ENCODE measurements around the gene CCDC54. TPM values are rescaled to one million over a fixed set of nuclear protein-coding genes. Genes with fewer than 3 reads are reported as not detected.

Gene CCDC54
- total RNA-seq, 1 experiment from 2014 or later, result not detected

DNA sequence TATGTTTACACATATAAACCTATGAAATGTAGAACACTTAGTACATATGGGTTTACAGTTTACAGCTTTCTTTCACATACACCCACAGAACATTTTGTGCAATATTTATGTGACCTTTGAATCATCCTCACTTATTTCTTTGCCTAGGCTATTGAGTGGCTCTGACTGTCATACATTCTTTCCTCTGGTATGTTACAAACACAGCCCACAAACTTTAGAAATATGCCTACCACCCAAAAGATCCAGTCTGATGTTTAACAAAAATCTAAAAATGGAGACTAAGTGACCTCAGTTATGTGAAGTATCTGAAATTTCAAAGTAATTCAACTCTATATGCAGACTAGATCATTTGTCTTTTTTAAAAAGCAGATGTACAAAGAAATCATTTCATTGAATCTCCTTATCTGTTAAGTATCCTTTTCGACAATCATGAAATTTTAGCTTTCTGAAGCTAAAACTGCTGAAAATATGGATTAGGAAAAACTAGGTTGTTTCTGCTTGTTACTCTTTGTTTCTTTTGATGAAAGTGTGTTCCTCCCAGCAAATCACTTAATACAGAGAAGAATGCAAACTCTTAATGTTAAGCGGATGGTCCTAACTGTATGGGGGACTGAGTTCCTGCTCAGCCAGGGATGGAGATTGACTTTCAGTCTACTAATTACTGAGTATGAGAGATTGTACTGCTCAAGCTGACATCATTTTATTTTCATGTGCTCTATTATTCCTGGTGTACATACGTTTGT, 27.7 kb downstream of the CCDC54 start:
- no peak overlapping the region for H3K27ac Mint-ChIP-seq
- no peaks in the 10 kb centered on the region for H3K27me3 Mint-ChIP-seq (ENCODE audit: low read depth)
- no peak overlapping the region for H3K4me3 Mint-ChIP-seq
- no peak for DNase-seq (ENCODE audit: low spot score)
- H3K9me3 Mint-ChIP-seq, result peaks cover 13% of the 10 kb centered on the region
- CTCF ChIA-PET, result interaction anchor here (1.0 to 1.5 kb wide), 2 partner anchors 16 kb away, joined by 4 to 5 read pairs; no protein-coding TSS in a partner anchor
- no peak for ATAC-seq
- H3K36me3 Mint-ChIP-seq, result peaks cover 11% of the 10 kb centered on the region
- TF ChIP-seq, protein P1, sequence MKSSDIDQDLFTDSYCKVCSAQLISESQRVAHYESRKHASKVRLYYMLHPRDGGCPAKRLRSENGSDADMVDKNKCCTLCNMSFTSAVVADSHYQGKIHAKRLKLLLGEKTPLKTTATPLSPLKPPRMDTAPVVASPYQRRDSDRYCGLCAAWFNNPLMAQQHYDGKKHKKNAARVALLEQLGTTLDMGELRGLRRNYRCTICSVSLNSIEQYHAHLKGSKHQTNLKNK (CRISPR knock-in tag; IDR thresholded peaks at IDR 0.05), result no peak
- TF ChIP-seq NFYB (CRISPR knock-in tag; conservative IDR thresholded peaks at IDR 0.05; ENCODE audit: low read depth), result no peak
- TF ChIP-seq STAT6 (CRISPR knock-in tag; conservative IDR thresholded peaks at IDR 0.05; ENCODE audit: low read depth), result no peak
- TF ChIP-seq RORB (CRISPR knock-in tag; IDR thresholded peaks at IDR 0.05), result no peak
- TF ChIP-seq MAX (CRISPR knock-in tag; IDR thresholded peaks at IDR 0.05), result no peak
- TF ChIP-seq, protein P2, sequence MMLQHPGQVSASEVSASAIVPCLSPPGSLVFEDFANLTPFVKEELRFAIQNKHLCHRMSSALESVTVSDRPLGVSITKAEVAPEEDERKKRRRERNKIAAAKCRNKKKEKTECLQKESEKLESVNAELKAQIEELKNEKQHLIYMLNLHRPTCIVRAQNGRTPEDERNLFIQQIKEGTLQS (CRISPR knock-in tag; conservative IDR thresholded peaks at IDR 0.05), result no peak
- no peak for TF ChIP-seq EMX1 (CRISPR knock-in tag; IDR thresholded peaks at IDR 0.05)
- no peak for TF ChIP-seq TP53 (CRISPR knock-in tag; IDR thresholded peaks at IDR 0.05)
- POLR2A ChIA-PET, result no interaction called here
- no peaks in the 10 kb centered on the region for H3K4me1 Mint-ChIP-seq

GRCh38 chr3:107407355-107407754, 30.1 kb downstream of the CCDC54 start:
- no peak for ATAC-seq
- H3K4me3 Mint-ChIP-seq, result no peak overlapping the region
- no peak for TF ChIP-seq ZNF219 (CRISPR knock-in tag; IDR thresholded peaks at IDR 0.05; ENCODE audit: borderline replicate concordance)
- no peak for TF ChIP-seq HMGA2 (CRISPR knock-in tag; IDR thresholded peaks at IDR 0.05)
- TF ChIP-seq ZNF425 (CRISPR knock-in tag; conservative IDR thresholded peaks at IDR 0.05), result no peak
- TF ChIP-seq NR1H2 (CRISPR knock-in tag; IDR thresholded peaks at IDR 0.05), result no peak
- DNase-seq (ENCODE audit: low spot score), result no peak
- ChIA-PET POLR2A (no interaction called here), CTCF (interaction anchor here (1.2 kb wide), 1 partner anchor 14 kb away, joined by 4 read pairs; no protein-coding TSS in a partner anchor)
- H3K4me1 Mint-ChIP-seq, result no peaks in the 10 kb centered on the region
- no peaks in the 10 kb centered on the region for H3K27me3 Mint-ChIP-seq (ENCODE audit: low read depth)
- peaks cover 12% of the 10 kb centered on the region for H3K36me3 Mint-ChIP-seq
- no peak overlapping the region for H3K27ac Mint-ChIP-seq
- peaks cover 21% of the 10 kb centered on the region for H3K9me3 Mint-ChIP-seq

GRCh38 chr3:107408513-107408912, 31.3 kb downstream of the CCDC54 start:
- ChIA-PET CTCF (no interaction called here), POLR2A (no interaction called here)
- peaks cover 12% of the 10 kb centered on the region for H3K36me3 Mint-ChIP-seq
- no peak overlapping the region for H3K4me3 Mint-ChIP-seq
- no peaks in the 10 kb centered on the region for H3K4me1 Mint-ChIP-seq
- DNase-seq (ENCODE audit: low spot score) (no peak), ATAC-seq (no peak)
- peaks cover 21% of the 10 kb centered on the region for H3K9me3 Mint-ChIP-seq
- no peaks in the 10 kb centered on the region for H3K27me3 Mint-ChIP-seq (ENCODE audit: low read depth)
- TF ChIP-seq USF2 (CRISPR knock-in tag; IDR thresholded peaks at IDR 0.05) (no peak), ATF1 (CRISPR knock-in tag; IDR thresholded peaks at IDR 0.05) (no peak), RORB (CRISPR knock-in tag; IDR thresholded peaks at IDR 0.05) (no peak), IRF2 (CRISPR knock-in tag; IDR thresholded peaks at IDR 0.05; ENCODE audit: borderline replicate concordance, low read depth) (no peak), ZNF671 (CRISPR knock-in tag; IDR thresholded peaks at IDR 0.05) (no peak)
- TF ChIP-seq, protein P3, sequence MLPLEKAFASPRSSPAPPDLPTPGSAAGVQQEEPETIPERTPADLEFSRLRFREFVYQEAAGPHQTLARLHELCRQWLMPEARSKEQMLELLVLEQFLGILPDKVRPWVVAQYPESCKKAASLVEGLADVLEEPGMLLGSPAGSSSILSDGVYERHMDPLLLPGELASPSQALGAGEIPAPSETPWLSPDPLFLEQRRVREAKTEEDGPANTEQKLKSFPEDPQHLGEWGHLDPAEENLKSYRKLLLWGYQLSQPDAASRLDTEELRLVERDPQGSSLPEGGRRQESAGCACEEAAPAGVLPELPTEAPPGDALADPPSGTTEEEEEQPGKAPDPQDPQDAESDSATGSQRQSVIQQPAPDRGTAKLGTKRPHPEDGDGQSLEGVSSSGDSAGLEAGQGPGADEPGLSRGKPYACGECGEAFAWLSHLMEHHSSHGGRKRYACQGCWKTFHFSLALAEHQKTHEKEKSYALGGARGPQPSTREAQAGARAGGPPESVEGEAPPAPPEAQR (CRISPR knock-in tag; IDR thresholded peaks at IDR 0.05), result no peak
- H3K27ac Mint-ChIP-seq, result no peak overlapping the region
